ENCODE measurements around the gene TIMM17A.

DNA sequence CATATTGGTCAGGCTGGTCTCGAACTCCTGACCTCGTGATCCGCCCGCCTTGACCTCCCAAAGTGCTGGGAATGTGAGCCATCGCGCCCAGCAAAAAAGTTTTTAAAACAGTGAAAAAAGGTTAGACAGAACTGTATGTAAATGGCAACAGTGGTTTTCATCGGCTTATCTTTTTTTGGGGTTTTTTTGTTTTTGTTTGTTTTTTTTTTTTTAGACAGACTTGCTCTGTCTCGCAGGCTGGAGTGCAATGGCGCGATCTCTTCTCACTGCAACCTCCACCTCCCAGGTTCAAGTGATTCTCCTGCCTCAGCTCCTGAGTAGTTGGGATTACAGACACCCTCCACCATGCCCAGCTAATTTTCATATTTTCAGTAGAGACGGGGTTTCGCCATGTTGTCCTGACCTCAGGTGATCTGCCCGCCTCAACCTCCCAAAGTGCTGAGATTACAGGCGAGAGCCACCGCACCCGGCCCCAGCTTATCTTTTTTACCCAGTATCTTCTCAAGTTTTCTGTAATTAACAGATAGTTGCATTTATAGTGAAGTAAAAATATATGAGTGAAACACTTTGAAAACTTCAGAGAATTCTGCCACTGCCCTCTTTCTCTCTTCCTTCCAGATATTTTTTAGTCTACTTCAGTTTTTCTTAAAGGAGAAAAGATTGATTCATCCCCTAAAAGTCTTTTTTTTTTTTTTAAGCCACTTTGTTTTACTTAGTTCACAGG lies 13.1 kb downstream of the TIMM17A start:
- TF ChIP-seq, protein P1, sequence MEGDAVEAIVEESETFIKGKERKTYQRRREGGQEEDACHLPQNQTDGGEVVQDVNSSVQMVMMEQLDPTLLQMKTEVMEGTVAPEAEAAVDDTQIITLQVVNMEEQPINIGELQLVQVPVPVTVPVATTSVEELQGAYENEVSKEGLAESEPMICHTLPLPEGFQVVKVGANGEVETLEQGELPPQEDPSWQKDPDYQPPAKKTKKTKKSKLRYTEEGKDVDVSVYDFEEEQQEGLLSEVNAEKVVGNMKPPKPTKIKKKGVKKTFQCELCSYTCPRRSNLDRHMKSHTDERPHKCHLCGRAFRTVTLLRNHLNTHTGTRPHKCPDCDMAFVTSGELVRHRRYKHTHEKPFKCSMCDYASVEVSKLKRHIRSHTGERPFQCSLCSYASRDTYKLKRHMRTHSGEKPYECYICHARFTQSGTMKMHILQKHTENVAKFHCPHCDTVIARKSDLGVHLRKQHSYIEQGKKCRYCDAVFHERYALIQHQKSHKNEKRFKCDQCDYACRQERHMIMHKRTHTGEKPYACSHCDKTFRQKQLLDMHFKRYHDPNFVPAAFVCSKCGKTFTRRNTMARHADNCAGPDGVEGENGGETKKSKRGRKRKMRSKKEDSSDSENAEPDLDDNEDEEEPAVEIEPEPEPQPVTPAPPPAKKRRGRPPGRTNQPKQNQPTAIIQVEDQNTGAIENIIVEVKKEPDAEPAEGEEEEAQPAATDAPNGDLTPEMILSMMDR (IDR thresholded peaks at IDR 0.05; ENCODE audit: low read length): no peak
- TF ChIP-seq EZH2 (IDR thresholded peaks at IDR 0.05; ENCODE audit: borderline replicate concordance, low read length): no peak
